IMR-90 (cell line): ENCODE data around the gene CADM4. TPM values are rescaled to one million over a fixed set of nuclear protein-coding genes. Genes with fewer than 3 reads are reported as not detected.
A peak's percentile ranks its signal among the peaks of the same experiment; 100 is the strongest.

ENCODE experiments used
- ATAC-seq: fragments of 200-7000 bp; cut with Tn5 transposase; 2 replicates; pipeline ENCODE4 v1.9.1; 2020; ENCODE audit warnings: low read depth, mild to moderate bottlenecking, moderate library complexity
- BruUV-seq: library from RNA; stranded (reverse); fragments of 400-500 nt; replicated peaks from 2 replicates; lab custom pipeline; 2021; lab: Mats Ljungman, UMichigan
- CTCF ChIA-PET: fragments of 300-600 bp; formaldehyde crosslinking; extraction: SDS; loops from one replicate; lab custom pipeline; 2021; ENCODE audit warnings: antibody characterized with exemption; lab: Yijun Ruan, JAX
- POLR2A ChIA-PET: fragments of 300-600 bp; sonication (Branson Sonifier 250); formaldehyde crosslinking; loops from one replicate; lab custom pipeline; 2022; ENCODE audit warnings: antibody characterized with exemption; ENCODE audit not compliant: unreplicated experiment; lab: Charles Lee
- DNase-seq: peaks from one replicate; pipeline ENCODE4 v3.0.0; 2013
- H2AFZ ChIP-seq: replicated peaks from 2 replicates; pipeline ENCODE3; 2013; ENCODE audit warnings: low read length, mild to moderate bottlenecking; ENCODE audit not compliant: poor library complexity
- H2AK5ac ChIP-seq: 2 replicates; pipeline ENCODE4 v1.6.1; 2013; ENCODE audit warnings: low read depth, low read length, inconsistent platforms
- H2AK9ac ChIP-seq: replicated peaks from 2 replicates; pipeline ENCODE3; 2013; ENCODE audit warnings: mild to moderate bottlenecking, low read depth, low read length, moderate library complexity; ENCODE audit not compliant: poor library complexity
- H2BK120ac ChIP-seq: 2 replicates; pipeline ENCODE4 v1.6.1; 2013; ENCODE audit warnings: low read depth, low read length, inconsistent platforms
- H2BK15ac ChIP-seq: 3 replicates; pipeline ENCODE4 v1.6.1; 2013; ENCODE audit warnings: low read depth, low read length, inconsistent platforms
- H2BK20ac ChIP-seq: 2 replicates; pipeline ENCODE4 v1.6.1; 2013; ENCODE audit warnings: low read depth, mild to moderate bottlenecking, inconsistent platforms, low read length, moderate library complexity
- H2BK5ac ChIP-seq: 2 replicates; pipeline ENCODE4 v1.6.1; 2013; ENCODE audit warnings: mild to moderate bottlenecking, low read depth, low read length, inconsistent platforms; ENCODE audit not compliant: poor library complexity, severe bottlenecking
- H3K14ac ChIP-seq: replicated peaks from 2 replicates; pipeline ENCODE4 v1.6.1; 2013; ENCODE audit warnings: low read depth, low read length, inconsistent platforms
- H3K18ac ChIP-seq: 2 replicates; pipeline ENCODE4 v1.6.1; 2013; ENCODE audit warnings: low read depth, low read length, control low read depth
- H3K23ac ChIP-seq: 2 replicates; pipeline ENCODE4 v1.6.1; 2013; ENCODE audit warnings: low read depth, low read length, inconsistent platforms
- H3K27ac ChIP-seq: 2 replicates; pipeline ENCODE4 v1.5.1; 2013; ENCODE audit warnings: mild to moderate bottlenecking, control low read depth, low read length; ENCODE audit not compliant: insufficient read depth
- H3K27me3 ChIP-seq: 2 replicates; pipeline ENCODE4 v1.6.1; 2013; ENCODE audit warnings: low read length; ENCODE audit not compliant: control insufficient read depth, insufficient read depth
- H3K36me3 ChIP-seq: 2 replicates; pipeline ENCODE4 v1.6.1; 2013; ENCODE audit warnings: low read length, mixed read lengths; ENCODE audit not compliant: control insufficient read depth, insufficient read depth
- H3K4ac ChIP-seq: 2 replicates; pipeline ENCODE4 v1.6.1; 2013; ENCODE audit warnings: low read depth, low read length, inconsistent platforms
- H3K4me1 ChIP-seq: 2 replicates; pipeline ENCODE4 v1.6.1; 2013; ENCODE audit warnings: low read length, mixed read lengths; ENCODE audit not compliant: control insufficient read depth, insufficient read depth
- H3K4me2 ChIP-seq: 2 replicates; pipeline ENCODE4 v1.6.1; 2013; ENCODE audit warnings: low read depth, mild to moderate bottlenecking, control low read depth, low read length, moderate library complexity
- H3K4me3 ChIP-seq: 2 replicates; pipeline ENCODE4 v1.5.1; 2013; ENCODE audit warnings: low read depth, mild to moderate bottlenecking, control low read depth, low read length, moderate library complexity; ENCODE audit not compliant: insufficient read depth
- H3K56ac ChIP-seq: 2 replicates; pipeline ENCODE4 v1.6.1; 2013; ENCODE audit warnings: low read length, inconsistent platforms; ENCODE audit not compliant: insufficient read depth; ENCODE audit errors: extremely low read depth
- H3K79me1 ChIP-seq, 2 experiments: 2 replicates each; pipeline ENCODE4 v1.6.1; 2013; ENCODE audit warnings: low read length in 2 of 2, inconsistent platforms in 1 of 2, low read depth in 1 of 2
- H3K9ac ChIP-seq: 2 replicates; pipeline ENCODE4 v1.6.1; 2013; ENCODE audit warnings: low read depth, low read length, control low read depth
- H3K9me1 ChIP-seq: 2 replicates; pipeline ENCODE4 v1.6.1; 2013; ENCODE audit warnings: low read length, inconsistent platforms; ENCODE audit not compliant: insufficient read depth
- H3K9me3 ChIP-seq: 2 replicates; pipeline ENCODE4 v1.6.1; 2013; ENCODE audit warnings: low read length; ENCODE audit not compliant: control insufficient read depth, insufficient read depth
- H4K20me1 ChIP-seq: 2 replicates; pipeline ENCODE4 v1.6.1; 2013; ENCODE audit warnings: low read length, inconsistent platforms; ENCODE audit not compliant: insufficient read depth
- H4K5ac ChIP-seq: 2 replicates; pipeline ENCODE4 v1.6.1; 2013; ENCODE audit warnings: mild to moderate bottlenecking, low read depth, low read length, control low read depth
- H4K8ac ChIP-seq, 2 experiments: 2 replicates each; pipeline ENCODE4 v1.6.1; 2013; ENCODE audit warnings: low read depth in 2 of 2, low read length in 2 of 2, control low read depth in 1 of 2, inconsistent platforms in 1 of 2
- H4K91ac ChIP-seq: 2 replicates; pipeline ENCODE4 v1.6.1; 2013; ENCODE audit warnings: low read depth, low read length, inconsistent platforms; ENCODE audit not compliant: insufficient read depth
- CHD1 ChIP-seq: IDR thresholded peaks from 2 replicates; pipeline ENCODE4 v1.6.1; 2012; ENCODE audit warnings: low read depth, low read length, improper control_type of control experiment
- CTCF ChIP-seq: conservative IDR thresholded peaks from 2 replicates; pipeline ENCODE4 v1.5.1; 2012; ENCODE audit warnings: mild to moderate bottlenecking, low read depth, low read length, improper control_type of control experiment
- ELK1 ChIP-seq: fragments of 150-350 bp; IDR thresholded peaks from 2 replicates; pipeline ENCODE4 v1.6.1; 2016; ENCODE audit warnings: low read depth, mild to moderate bottlenecking, low read length, moderate library complexity, borderline replicate concordance
- MAFK ChIP-seq: IDR thresholded peaks from 2 replicates; pipeline ENCODE4 v1.6.1; 2012; ENCODE audit warnings: low read depth, low read length, improper control_type of control experiment
- NFE2L2 ChIP-seq: fragments of 150-350 bp; IDR thresholded peaks from 2 replicates; pipeline ENCODE4 v1.6.1; 2016; ENCODE audit warnings: low read depth, mild to moderate bottlenecking, low read length
- RAD21 ChIP-seq: IDR thresholded peaks from 2 replicates; pipeline ENCODE4 v1.6.1; 2012; ENCODE audit warnings: low read length, improper control_type of control experiment
- RFX5 ChIP-seq: IDR thresholded peaks from 2 replicates; pipeline ENCODE4 v1.8.0; 2012; ENCODE audit warnings: low read depth, mild to moderate bottlenecking, low read length, moderate library complexity
- WGBS, 2 experiments: methylation state at CpG; one replicate each; pipeline versions ENCODE4 v1.1.5 to v1.1.7; 2013; ENCODE audit warnings: missing lambda C conversion rate in 2 of 2; ENCODE audit not compliant: insufficient read length in 1 of 2; ENCODE audit errors: extremely low coverage in 2 of 2; 5-methylcytosine and 5-hydroxymethylcytosine counted together
- dilution Hi-C: fragments of 300-500 bp; cut with HindIII; formaldehyde crosslinking; loops from one replicate; pipeline ENCODE4 v1.14.3; 2018; ENCODE audit warnings: low sequenced_read_pairs; ENCODE audit not compliant: unreplicated experiment
- in situ Hi-C: fragments of 300-500 bp; cut with MboI; formaldehyde crosslinking; loops from 3 replicates; pipeline ENCODE4 v1.14.3; 2019; ENCODE audit warnings: low sequenced_read_pairs, inconsistent platforms, mixed read lengths
- intact Hi-C: fragments of 100-400 bp; cut with micrococcal nuclease; formaldehyde crosslinking; loops from 2 replicates; pipeline ENCODE4 v1.10.0; 2022
- polyA plus RNA-seq, 3 experiments: library from polyadenylated mRNA; depleted of rRNA; stranded (reverse); fragments of >200 nt; gene quantifications; 2 replicates each; pipeline ENCODE4 v1.2.3, GENCODE V29; 2012; ENCODE audit warnings: low replicate concordance in 1 of 3
- total RNA-seq: library from RNA; depleted of rRNA; stranded (reverse); fragments of >200 nt; gene quantifications from 2 replicates; pipeline ENCODE4 v1.2.3, GENCODE V29; 2012

Gene CADM4
- total and polyA plus RNA-seq, 2 of the 4 experiments (the other 2 are of a cell fraction) = 2.0 to 4.9 TPM

- TF ChIP-seq MAFK (no peak), NFE2L2 (no peak)
Observed at GRCh38 chr19:43619262-43620060, 20.2 kb downstream of the CADM4 start, which contains the start of gene ZNF428 (continued).

DNA sequence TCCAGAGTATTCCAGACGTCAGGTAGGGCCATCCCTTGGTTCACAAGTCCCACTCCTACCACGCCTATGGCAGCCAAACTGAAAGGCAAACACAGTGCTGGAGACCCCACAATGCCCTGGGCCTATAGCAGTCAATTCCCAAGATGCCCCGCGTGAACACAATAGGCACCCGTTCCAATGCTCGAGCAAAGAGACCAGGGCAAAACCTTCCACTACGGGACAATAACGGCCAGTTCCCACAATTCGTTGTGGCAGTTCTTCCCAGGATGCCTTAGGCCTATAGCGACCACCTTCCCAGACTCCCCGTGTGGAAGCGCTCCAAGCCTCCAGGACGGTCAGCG, 20.8 kb downstream of the CADM4 start:
- H2BK5ac ChIP-seq = peak overlapping the region; percentile 68
- no peaks in the 10 kb centered on the region for H3K27me3 ChIP-seq
- peak overlapping the region; percentile 82 for H3K9ac ChIP-seq
- dilution Hi-C loops (no loop called here), intact Hi-C loops (no loop called here), in situ Hi-C loops (no loop called here)
- peak overlapping the region; percentile 65 for H3K23ac ChIP-seq
- H4K91ac ChIP-seq = peak overlapping the region; percentile 92
- peak overlapping the region; percentile 84 for H4K5ac ChIP-seq
- POLR2A ChIA-PET = no interaction called here
- H3K9me3 ChIP-seq = no peaks in the 10 kb centered on the region
- H3K79me1 ChIP-seq = peaks cover 33 to 63% of the 10 kb centered on the region in 2 experiments
- peak overlapping the region; percentile 77 for H3K27ac ChIP-seq
- H2BK20ac ChIP-seq = no peak overlapping the region
- H3K18ac ChIP-seq = peak overlapping the region; percentile 12
- CTCF ChIA-PET = interaction anchor here (0.7 kb wide), 1 partner anchor 98 kb away, joined by 3 read pairs; no protein-coding TSS in a partner anchor
- peak overlapping the region; percentile 78 for H2AK5ac ChIP-seq
- no TSS peak for BruUV-seq
- peak overlapping the region; percentile 96 for H2AK9ac ChIP-seq
- peaks cover 3% of the 10 kb centered on the region; the same call in 1 of the 2 replicates for H3K36me3 ChIP-seq
- WGBS, 2 experiments = 0% methylated on average over 12 of the region's 14 CpGs; no CpG with 5 or more reads in 1 of the 2 experiments
- H3K9me1 ChIP-seq = peaks cover 7% of the 10 kb centered on the region
- H4K8ac ChIP-seq = peak overlapping the region; percentile 98 to 99
- H3K14ac ChIP-seq = peak overlapping the region; percentile 95
- peak; percentile 28 for ATAC-seq
- peak overlapping the region; percentile 99 for H2AFZ ChIP-seq
- peak; percentile 8 for DNase-seq
- peak overlapping the region; percentile 35 for H2BK120ac ChIP-seq
- H4K20me1 ChIP-seq = no peaks in the 10 kb centered on the region; the same call in 1 of the 2 replicates
- peak overlapping the region; percentile 86 for H3K4me2 ChIP-seq
- peak overlapping the region; percentile 66 for H3K4me3 ChIP-seq
- no peak for TF ChIP-seq ELK1
- TF ChIP-seq CTCF = no peak
- no peak for TF ChIP-seq RAD21
- TF ChIP-seq MAFK = no peak
- TF ChIP-seq RFX5 = no peak
- TF ChIP-seq NFE2L2 = no peak
- no peak for TF ChIP-seq CHD1
- H3K56ac ChIP-seq = peak overlapping the region; percentile 58
- H3K4ac ChIP-seq = peak overlapping the region; percentile 97
- H3K4me1 ChIP-seq = peaks cover 6% of the 10 kb centered on the region
- H2BK15ac ChIP-seq = peak overlapping the region; percentile 55; the same call in 1 of the 3 replicates
